Amniotic epithelial cell (primary cell): Measurements from ENCODE around the gene IGSF21.

Experiments used
- DNase-seq: peaks from one replicate; pipeline ENCODE4 v3.0.0-alpha.2; 2010; ENCODE audit warnings: low read depth

IGSF21 gene

DNA sequence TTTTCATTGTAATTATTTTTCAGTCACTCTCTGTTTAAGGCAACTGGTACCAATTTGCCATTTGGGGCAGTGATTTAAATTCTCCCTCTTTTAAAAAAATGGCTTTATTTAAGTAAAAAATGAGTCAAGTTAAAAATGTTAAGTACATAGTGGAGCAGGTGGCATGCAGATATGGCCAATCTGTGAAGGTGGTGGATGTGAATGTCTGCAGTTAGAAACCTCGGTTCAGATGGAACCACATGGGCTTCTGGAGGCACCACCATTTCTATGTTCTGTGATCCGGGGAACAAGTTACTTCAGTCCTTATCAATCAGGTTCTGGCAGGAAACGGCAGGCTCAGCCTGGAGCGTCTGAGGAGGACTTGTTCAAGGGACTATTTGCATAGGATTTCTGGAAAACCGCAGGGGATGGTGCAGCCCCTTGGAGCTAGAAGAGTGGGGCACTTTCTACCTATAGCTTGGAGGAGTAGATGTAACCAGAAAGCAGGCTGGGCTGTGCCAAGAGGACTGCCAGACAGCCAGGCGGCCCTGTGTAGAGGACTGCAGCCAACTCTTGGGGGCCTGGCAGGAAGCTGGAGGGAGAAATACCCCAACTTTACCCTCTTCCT, 12.3 kb downstream of the IGSF21 start:
- no peak for DNase-seq

DNA sequence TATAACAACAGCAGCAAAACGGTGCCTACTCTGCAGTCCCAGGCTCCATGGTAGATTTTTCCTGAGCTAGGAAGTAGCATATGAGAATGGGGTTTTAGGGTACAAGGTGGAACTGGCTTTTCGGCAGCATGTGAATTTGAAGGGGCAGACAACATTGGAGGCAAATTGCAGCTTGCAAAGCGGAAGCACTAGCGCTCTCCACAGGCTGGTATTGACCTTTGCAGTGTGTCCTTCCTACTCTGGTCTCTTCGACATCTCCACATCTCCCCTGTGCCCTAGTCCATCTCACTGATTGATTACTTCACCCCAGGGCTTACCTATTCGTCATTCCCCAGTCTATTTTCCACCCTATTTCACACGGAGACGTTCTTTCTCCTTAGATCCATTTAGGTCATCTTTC, 13.0 kb downstream of the IGSF21 start:
- no peak for DNase-seq

DNA sequence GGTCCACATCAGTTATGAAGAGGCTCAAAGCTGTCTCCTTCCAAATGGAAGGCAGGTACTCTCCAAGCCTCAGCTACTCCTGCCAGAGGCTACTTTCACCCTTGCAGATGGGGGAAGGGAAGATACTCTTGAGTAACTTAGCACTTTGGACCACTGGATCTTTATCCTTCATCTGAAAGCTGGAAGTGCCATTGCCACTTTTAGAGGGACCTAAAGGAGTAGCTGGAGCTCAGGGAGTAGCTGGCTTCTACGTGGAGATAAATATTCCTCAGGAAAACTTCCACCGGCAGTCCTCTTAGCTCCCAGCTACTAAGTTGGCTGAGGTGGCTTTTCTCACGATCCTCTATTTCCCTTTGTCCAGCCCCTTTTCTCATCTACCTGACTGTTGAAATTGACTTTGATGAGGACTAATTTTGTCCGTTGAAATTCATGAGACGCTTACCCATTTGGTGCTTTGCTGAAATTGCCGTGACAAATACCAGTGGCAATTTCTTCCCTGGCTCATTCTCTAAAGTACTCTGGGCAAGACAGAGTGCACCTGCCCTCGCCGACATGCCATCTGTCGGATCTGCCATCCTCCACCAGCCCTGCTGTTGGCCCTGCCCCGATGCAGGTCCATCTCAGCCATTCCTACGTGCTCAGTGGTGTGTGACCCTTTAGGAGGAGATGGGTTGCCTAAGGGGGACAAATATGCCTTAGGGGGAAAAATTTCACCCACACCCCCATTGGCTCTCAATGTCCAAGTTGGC, 13.6 kb downstream of the IGSF21 start:
- DNase-seq = no peak

DNA sequence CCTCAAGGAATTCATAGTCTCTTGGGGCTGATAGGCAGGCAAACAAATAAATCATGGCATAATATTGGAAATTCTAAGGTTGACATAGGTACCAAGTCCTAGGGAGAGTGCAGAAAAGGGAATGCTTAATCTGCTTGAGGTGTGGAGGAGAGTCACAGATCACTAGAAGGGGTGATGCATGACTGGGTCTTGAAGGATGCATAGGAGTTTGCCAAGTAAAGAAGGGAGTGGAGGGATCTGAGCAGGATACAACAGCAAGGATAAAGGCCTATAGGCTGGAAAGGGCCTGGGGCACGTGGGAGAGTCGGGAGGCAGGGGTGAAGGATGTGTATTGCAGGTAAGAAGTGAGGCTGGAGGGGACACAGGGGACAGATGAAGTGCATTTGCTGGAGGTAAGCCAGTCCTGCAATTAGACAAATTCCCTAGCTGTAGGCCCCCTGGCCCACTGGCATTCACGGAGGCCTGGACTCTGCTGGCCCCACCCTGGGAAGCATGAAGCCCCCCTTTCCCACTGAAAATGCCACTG, 15.9 kb downstream of the IGSF21 start:
- no peak for DNase-seq

DNA sequence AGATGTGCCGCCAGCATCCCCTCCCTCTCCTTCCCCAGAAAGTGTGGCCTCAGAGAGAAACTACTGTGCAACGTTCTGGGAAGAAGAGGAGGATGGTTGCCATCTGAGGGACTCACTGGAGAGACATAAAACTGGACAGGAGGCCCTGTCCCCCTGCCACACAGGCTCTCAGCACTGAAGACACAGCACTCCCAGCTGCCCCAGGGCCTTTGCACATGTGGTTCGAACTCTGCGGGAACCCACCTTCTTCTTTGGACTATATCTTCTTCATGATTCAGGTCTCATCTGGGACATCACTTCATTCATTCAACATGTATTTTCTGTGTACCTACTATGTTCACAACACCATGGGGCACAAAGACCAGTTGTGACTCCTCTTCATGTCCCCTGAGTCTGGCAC, 17.4 kb downstream of the IGSF21 start:
- DNase-seq = no peak

DNA sequence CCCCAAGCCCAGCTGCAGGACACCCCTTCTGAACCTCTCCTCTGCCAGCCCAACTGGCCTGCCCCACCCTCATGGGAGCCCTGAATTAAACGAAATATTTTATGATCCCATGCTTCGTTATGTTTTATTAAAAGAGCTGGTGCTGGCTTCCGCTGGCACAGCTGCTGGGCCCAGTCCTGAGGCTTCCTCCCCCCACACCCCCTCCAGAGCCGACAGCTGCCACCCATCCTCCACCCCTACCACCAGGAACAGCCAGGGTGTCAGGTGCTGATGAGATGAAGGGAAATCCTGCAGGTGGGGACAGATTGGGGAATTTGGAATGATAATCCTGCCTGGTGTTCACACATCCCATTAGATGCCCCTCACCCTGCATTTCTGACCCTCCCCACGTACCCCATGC, 19.0 kb downstream of the IGSF21 start:
- no peak for DNase-seq

DNA sequence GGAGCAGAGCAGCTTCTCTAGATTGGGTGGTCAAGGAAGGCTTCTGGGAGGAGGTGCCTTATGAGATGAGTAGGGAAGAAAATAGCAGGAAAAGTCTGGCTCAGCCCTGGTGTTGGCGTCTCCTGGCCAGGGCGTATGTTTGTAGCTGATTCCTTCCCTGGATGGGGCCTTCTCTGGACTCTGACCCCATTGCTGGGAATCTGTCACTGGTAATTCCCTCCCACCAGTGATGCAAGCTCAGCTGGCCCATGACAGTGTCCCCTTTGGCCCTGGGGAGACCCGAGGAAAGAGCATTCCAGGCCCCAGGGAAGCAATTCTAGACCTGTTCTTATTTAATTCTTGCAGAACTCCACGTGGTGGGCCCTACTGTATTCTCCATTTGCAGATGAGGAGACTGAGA, 20.7 kb downstream of the IGSF21 start:
- DNase-seq = no peak

DNA sequence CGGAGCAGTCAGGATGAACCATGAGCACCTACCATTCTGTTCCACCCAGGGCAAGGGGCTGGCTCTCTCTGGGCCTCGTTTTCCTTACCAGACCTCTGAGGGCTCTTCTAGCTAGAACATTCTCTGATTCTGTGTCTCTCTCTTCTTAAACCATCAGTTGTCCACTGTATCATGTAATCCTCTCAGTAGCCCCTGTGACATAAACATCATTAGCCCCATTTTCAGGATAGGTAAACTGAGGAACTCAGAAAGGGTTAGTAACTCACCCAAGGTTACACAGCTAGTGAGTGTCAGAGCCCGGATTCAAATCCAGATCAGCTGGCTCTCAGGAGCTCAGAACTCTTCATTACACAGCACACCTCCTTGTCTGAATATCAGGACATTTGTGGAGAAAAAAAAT, 22.8 kb downstream of the IGSF21 start:
- DNase-seq = no peak

DNA sequence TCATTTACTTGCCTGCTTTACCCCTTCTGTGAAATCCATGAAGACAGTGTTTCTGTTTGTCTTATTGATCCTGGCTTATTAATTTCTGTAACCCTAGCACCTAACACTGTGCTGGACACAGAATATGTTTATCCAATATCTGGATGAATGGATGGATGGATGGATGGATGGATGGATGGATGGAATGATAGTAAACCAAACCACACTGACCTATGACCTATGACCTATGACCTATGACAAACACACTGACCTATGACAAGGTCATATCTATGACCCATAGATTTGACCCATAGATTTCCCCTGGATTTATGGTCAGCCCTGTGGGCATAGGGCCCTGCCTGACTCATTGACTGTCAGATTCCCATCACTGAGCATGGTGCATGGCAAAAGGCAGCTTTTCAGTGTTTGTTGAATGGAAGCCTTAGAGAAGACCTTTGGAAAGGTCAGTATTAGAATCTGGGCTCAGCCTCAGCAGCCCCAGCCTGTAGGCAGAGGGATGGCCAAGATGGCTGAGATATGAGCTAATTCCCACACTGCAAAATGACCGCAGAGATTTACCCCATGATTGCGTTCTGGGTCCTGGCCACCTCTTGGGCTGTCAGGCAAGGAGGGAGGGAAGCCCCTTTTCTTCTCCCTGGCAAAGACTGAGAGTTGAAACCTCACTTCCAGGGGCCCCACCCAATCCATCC, 24.6 kb downstream of the IGSF21 start:
- DNase-seq = no peak

DNA sequence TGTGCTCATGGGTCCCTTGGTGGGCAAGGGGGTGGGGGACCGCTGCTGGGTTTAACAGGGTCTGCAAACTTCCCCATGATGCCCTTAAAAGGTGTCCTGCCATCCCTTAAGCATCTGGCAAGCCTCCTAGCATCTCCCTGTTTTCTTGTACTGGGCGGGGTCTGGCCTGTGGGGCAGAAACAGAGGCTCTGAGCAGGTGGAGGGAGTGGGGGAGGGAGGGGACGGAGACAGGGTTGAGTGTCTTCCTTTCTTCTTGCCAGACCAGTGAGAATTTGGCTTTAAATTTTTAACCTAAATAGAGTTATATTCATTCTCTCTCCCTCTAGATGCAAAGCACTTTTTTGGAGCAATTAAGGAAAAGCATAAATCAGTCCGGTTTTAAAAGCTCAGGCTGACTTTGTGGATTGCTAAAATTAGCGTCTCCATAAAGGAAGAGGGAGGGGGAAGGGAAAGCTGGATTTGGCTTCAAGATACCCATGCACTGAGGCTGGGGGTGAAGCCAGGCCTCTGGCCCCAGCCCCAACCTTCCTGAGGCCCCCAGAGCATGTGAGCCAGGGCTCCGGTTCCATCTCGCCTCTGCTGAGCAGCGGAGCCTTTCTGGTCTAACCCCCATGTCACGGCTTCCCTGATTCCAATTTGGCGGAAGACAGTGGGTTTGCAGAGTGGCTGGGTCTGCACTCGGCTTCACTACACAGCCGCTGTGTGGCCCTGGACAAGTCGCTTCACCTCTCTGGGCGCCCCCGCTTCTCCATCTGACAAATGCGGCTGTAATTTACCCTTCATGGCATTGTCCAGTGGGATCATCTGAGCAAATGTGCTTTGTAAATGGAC, 25.3 kb downstream of the IGSF21 start:
- DNase-seq = no peak

DNA sequence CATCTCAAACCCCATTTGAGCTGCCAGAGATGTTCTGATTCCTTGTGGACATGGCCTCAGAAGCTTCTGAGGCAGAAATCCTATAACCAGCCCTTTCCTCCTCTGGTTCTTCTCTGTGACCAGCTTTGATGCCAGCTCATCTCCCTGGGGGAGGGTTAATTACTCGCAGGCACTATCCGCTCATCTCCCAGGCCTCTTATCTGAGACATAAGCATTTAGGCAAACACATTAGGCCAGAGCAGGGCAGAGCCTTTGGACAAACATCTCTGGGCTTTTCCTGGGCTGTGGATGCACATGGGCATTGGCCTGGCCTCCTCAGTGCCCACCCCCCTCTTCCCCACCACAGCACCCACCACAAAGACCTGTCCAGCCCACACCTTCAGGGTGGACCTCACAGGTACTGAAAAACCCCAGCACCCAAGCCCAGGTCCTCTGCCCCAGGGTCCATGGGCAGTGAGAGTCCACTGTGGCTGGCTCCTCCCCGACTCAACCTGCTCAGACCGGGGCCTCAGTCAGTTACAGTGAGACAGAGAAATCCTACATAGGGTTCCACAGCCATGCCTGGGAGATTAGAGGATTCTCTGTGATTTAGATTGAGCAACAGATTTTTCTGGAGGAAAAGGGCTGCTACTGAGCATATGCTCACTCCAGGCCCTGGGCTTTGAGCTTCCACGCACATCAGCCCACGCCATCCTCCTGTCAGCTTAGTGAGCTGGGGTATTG, 26.9 kb downstream of the IGSF21 start:
- no peak for DNase-seq

DNA sequence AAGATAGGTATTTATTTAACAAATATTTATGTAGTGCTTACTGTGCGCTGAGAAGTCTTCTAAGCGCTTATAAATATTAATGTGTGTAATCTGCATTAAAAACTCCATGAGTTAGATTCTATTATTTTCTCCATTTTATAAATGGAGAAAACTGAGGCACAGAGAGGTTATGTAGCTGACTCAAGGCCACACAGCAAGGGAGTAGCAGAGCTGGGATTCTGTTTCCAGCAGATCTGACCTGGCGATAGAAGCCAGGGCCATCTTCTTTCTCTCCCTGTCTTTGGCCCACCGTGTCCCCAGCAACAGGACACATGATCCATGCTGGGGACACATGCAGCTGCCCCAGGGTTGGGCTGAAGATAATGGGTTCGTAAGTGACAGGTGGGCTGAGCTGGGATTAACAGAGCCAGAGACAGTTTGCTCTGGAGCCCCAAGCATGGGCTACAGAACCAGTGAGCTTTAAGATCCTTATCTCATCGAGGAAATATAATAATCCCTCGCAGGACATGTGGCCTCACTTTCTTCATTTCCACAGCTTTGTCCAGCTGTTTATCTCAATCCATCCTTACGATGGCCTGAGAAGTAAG, 30.3 kb downstream of the IGSF21 start:
- DNase-seq = no peak

DNA sequence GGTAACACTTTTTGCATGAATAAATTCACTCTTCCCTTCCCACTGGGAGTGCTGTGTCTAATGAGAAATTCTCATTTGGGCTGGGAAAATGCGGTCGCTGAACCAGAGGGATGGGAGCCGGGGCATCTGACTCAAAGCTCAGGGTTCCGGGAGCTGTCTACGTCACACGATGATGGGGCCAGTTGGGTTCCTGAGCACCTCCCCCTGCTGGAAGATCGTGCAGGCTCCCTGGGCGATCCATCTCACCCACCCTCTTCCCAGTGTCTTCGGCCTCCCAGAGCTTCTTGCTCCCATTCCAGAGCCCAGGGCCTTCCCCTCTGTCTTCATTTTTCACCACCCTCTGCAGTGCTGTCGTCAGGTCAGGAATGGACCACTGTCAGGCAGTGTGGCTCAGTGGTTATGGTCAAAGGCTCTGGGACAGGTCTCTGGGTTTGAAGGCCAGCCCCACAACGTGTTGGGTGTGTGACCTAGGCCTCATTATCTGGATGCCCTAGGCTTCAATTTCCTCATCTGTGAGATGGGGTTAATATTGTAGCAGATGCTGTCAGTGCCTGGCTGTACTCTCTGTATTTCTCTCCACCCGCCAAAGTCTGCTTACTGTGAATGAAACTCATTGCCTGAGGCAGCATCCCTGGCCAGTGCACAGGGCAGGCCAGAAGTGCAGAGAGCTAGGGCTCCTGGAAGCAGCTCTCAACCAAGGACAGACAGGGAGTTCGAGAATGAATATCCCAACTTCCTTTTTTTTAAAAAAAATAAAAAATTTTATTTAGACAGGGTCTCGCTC, 31.8 kb downstream of the IGSF21 start:
- DNase-seq = no peak

DNA sequence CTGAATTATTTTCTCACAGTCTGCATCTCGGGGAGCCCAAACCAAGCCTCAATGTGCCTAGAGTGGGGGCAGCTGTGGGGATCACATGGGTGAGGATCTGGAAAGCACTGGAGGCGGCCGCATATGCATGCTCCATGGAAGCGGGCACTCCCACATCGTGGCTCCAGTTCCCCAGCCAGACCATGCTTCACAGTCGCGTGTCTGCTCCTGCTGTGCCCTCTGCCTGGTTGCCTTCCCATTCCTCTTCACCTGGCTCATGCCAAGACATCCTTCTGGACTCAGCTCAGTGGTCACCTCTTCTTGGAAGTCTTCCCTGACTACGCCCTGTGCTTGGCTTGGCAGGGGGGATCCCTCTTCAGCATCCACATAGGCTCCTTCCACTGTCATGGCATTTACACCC, 32.8 kb downstream of the IGSF21 start:
- no peak for DNase-seq

DNA sequence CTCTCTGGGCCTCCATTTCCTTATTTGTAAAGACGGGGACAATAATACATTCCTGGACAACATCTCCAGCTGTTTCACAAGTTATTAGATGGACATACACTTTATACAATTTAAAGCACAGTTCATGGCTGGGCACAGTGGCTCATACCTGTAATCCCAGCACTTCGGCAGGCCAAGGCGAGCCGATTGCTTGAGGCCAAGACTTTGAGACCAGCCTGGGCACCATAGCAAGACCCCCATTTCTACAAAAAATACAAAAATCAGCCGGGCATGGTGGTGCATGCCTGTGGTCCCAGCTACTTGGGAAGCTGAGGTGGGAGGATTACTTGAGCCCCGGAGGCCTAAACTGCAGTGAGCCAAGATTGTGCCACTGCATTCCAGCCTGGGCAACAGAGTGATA, 34.1 kb downstream of the IGSF21 start:
- DNase-seq = no peak

DNA sequence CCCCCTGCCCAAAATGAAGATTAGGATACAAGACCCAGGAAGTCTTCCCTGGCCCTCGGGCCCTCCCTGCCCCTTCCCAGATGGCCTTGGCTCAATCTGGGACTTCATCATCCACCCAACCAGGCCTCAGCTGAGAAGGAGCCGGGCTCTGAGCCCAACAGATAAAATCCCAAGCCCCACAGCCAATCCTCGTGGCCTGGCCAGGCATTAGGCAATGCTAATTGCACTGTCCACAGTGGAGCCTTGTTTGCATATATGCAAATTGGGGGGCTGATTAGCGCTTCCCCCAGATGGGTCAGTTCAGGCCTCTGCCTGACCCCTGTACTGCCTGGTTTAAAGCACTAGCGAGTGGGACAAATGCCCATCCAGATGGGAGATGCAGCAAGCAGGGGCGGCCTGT, 34.9 kb downstream of the IGSF21 start:
- no peak for DNase-seq

DNA sequence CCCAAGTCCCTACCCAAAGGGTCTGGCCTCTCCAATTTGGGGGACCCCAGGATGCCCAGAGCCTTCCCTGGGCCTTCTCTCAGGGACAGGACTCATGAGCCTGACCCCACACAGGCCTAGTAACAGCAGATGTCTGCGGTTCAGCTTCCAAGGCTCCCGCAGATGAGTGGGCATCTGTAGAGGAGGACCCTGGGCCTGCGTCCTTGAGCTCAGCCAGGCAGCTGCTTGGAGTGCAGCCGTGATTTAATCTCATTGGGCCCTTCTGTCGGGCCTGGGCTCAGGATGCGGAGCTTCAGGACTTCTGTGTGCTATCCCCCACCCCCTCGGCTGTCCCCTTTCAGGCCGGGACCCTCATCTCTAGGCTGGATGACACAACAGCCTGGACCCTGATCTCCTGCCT, 35.4 kb downstream of the IGSF21 start:
- DNase-seq = no peak

DNA sequence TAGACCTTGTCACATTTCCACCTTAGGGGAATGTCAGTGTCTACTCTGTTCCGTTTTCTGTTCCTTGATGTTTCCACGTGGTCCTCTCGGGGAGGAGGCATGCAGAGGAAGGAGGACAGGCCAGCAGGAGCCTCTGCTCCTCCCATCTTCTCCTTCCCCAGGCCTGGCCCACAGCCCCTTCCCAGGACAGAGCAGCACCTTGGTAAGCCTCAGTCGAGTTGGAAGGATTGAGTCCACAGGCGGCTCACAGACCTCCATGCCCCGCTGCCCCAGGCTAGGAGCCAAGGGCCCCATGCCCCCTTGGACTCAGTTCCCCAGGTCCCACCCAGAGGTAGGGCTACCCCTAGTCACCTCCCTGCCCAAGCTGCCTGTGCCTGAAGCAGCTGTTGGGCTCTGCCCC, 36.5 kb downstream of the IGSF21 start:
- no peak for DNase-seq

DNA sequence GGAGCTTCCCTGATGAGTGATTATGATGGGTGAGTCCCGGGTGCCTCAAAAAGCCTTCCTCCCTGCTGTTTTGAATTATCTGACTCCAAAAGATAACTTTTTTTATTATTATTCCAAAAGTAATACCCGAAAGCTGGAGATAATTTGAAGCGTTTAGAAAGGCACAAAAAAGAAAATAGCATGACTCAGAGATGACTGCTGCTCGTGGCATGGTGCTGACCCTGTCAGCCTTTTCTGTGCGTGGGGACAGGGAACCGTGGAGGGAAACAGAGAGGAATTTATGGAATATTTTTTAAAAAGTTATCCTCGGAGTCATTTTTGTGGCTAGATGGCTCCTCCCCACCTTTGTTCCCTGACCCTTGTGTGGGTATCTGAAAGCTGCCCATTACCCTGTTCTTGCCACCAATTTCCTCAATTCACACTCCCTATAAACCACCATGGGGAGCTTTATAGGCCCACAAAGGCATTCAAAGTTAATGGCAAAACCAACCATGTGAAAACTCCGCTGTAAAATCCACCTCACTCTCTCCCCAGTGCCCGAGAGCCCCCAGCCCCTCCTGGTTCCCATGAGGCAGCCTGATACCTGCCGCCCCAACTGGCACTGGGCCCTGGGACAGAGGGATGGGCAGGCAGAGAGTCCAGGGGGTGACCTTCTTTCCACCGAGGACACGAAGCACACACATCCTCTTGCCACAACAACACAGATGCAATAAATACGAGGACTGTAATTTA, 37.5 kb downstream of the IGSF21 start:
- no peak for DNase-seq
